Gastroesophageal sphincter (tissue), 3 donors: Measurements from ENCODE around the gene ZNF804A.

Source experiments
- CTCF ChIP-seq, 4 experiments: fragments of 200-600 bp in 2 of 4; fragments of 450-650 bp in 2 of 4; sonication (generic) in 1 of 4; IDR thresholded peaks; one replicate each; pipeline ENCODE4 v1.5.1; 2017 to 2019; ENCODE audit warnings: antibody characterized with exemption in 4 of 4, mild to moderate bottlenecking in 2 of 4, moderate library complexity in 2 of 4
- EP300 ChIP-seq: sonication (generic); formaldehyde crosslinking; IDR thresholded peaks from one replicate; pipeline ENCODE4 v1.6.1; 2017; ENCODE audit warnings: antibody characterized with exemption, mild to moderate bottlenecking
- POLR2A ChIP-seq, 2 donors: fragments of 450-650 bp; IDR thresholded peaks; one replicate each; pipeline ENCODE4 v1.6.1; 2017; ENCODE audit warnings: antibody characterized with exemption in 2 of 2, mild to moderate bottlenecking in 2 of 2, moderate library complexity in 1 of 2
- POLR2AphosphoS5 ChIP-seq: sonication (generic); formaldehyde crosslinking; IDR thresholded peaks from one replicate; pipeline ENCODE4 v1.6.1; 2017; ENCODE audit warnings: antibody characterized with exemption

- no peak for TF ChIP-seq POLR2AphosphoS5
- TF ChIP-seq CTCF (IDR thresholded peaks at IDR 0.05): no peak
- no peak for TF ChIP-seq POLR2A (IDR thresholded peaks at IDR 0.05)
- TF ChIP-seq EP300: no peak
Measured at GRCh38 chr2:184599872-184600222, 1.5 kb downstream of the ZNF804A start.
